Osteoblast (primary cell): Measurements from ENCODE around the gene FUT2. TPM values are rescaled to one million over a fixed set of nuclear protein-coding genes. Genes with fewer than 3 reads are reported as not detected.

Experiments used
- DNase-seq: peaks from one replicate; pipeline ENCODE4 v3.0.0; 2011; ENCODE audit warnings: low spot score, mixed read lengths; ENCODE audit not compliant: insufficient read length; ENCODE audit errors: missing footprints
- H2AFZ ChIP-seq: 2 replicates; pipeline ENCODE4 v1.6.0; 2011; ENCODE audit warnings: mild to moderate bottlenecking, low read length
- H3K27ac ChIP-seq: 2 replicates; pipeline ENCODE4 v1.5.1; 2011; ENCODE audit warnings: mild to moderate bottlenecking, low read depth, low read length, moderate library complexity
- H3K27me3 ChIP-seq: 2 replicates; pipeline ENCODE4 v1.6.0; 2012; ENCODE audit warnings: mild to moderate bottlenecking, control low read depth, inconsistent platforms, low read length, moderate library complexity; ENCODE audit not compliant: insufficient read depth
- H3K36me3 ChIP-seq: 2 replicates; pipeline ENCODE4 v1.5.1; 2011; ENCODE audit warnings: mild to moderate bottlenecking, low read length, control low read depth, moderate library complexity; ENCODE audit not compliant: insufficient read depth
- H3K4me1 ChIP-seq: 2 replicates; pipeline ENCODE4 v1.5.1; 2011; ENCODE audit warnings: mild to moderate bottlenecking, low read length, control low read depth, moderate library complexity; ENCODE audit not compliant: insufficient read depth
- H3K4me2 ChIP-seq: 2 replicates; pipeline ENCODE4 v1.6.0; 2011; ENCODE audit warnings: mild to moderate bottlenecking, low read length; ENCODE audit not compliant: insufficient read depth
- H3K4me3 ChIP-seq: fragments of 200-600 bp; sonication (generic); 3 replicates; pipeline ENCODE4 v1.5.1; 2012; ENCODE audit warnings: mild to moderate bottlenecking, low read length, inconsistent platforms; ENCODE audit not compliant: insufficient read depth
- H3K79me2 ChIP-seq: 2 replicates; pipeline ENCODE4 v1.6.0; 2012; ENCODE audit warnings: mild to moderate bottlenecking, low read length, control low read depth, inconsistent platforms; ENCODE audit not compliant: insufficient read depth
- H3K9me3 ChIP-seq: 2 replicates; pipeline ENCODE4 v1.5.1; 2011; ENCODE audit warnings: low read depth, low read length, control low read depth
- H4K20me1 ChIP-seq: 2 replicates; pipeline ENCODE4 v1.6.0; 2012; ENCODE audit warnings: mild to moderate bottlenecking, low read length, control low read depth; ENCODE audit not compliant: insufficient read depth
- CTCF ChIP-seq: IDR thresholded peaks from 2 replicates; pipeline ENCODE4 v1.5.1; 2011; ENCODE audit warnings: mild to moderate bottlenecking, low read depth, low read length, moderate library complexity; ENCODE audit errors: extremely low read depth
- total RNA-seq: library from RNA; depleted of rRNA; stranded (reverse); fragments of >200 nt; gene quantifications from 2 replicates; pipeline ENCODE4 v1.2.3, GENCODE V29; 2012

The FUT2 gene
- total RNA-seq, 1 donor = not detected

GRCh38 chr19:48680436-48681126, 15.2 kb upstream of the FUT2 start:
- no peak for TF ChIP-seq CTCF
- no peaks in the 10 kb centered on the region for H4K20me1 ChIP-seq
- H3K9me3 ChIP-seq = no peaks in the 10 kb centered on the region
- H3K27me3 ChIP-seq = peaks cover 5% of the 10 kb centered on the region
- no peak overlapping the region for H3K4me3 ChIP-seq
- no peak overlapping the region for H2AFZ ChIP-seq
- DNase-seq = no peak
- H3K27ac ChIP-seq = no peak overlapping the region
- no peak overlapping the region for H3K4me2 ChIP-seq
- peaks cover 9% of the 10 kb centered on the region for H3K4me1 ChIP-seq
- no peaks in the 10 kb centered on the region for H3K79me2 ChIP-seq
- no peaks in the 10 kb centered on the region for H3K36me3 ChIP-seq

- Histone ChIP-seq H3K4me2 (peak overlapping the region; percentile 40), H3K79me2 (no peaks in the 10 kb centered on the region), H3K27me3 (peaks cover 5% of the 10 kb centered on the region), H3K36me3 (no peaks in the 10 kb centered on the region), H3K4me3 (no peak overlapping the region), H2AFZ (no peak overlapping the region), H3K4me1 (peaks cover 9% of the 10 kb centered on the region), H3K27ac (peak overlapping the region; percentile 50), H3K9me3 (no peaks in the 10 kb centered on the region), H4K20me1 (no peaks in the 10 kb centered on the region)
- TF ChIP-seq CTCF = no peak
- peak; percentile 99 for DNase-seq
Measured at GRCh38 chr19:48681127-48681470, 14.7 kb upstream of the FUT2 start.

- peak overlapping the region; percentile 57 for H3K4me3 ChIP-seq
- H3K27me3 ChIP-seq = no peaks in the 10 kb centered on the region
- H3K79me2 ChIP-seq = no peaks in the 10 kb centered on the region
- no peaks in the 10 kb centered on the region for H3K9me3 ChIP-seq
- H3K4me1 ChIP-seq = peaks cover 9% of the 10 kb centered on the region
- H3K36me3 ChIP-seq = no peaks in the 10 kb centered on the region
- peak overlapping the region; percentile 74 for H3K4me2 ChIP-seq
- no peak for TF ChIP-seq CTCF
- H4K20me1 ChIP-seq = no peaks in the 10 kb centered on the region
- peak; percentile 76 for DNase-seq
- H2AFZ ChIP-seq = peak overlapping the region; percentile 81
- no peak overlapping the region for H3K27ac ChIP-seq
Measured at GRCh38 chr19:48683349-48683748, 12.4 kb upstream of the FUT2 start.

- H3K36me3 ChIP-seq = no peaks in the 10 kb centered on the region
- no peak overlapping the region for H2AFZ ChIP-seq
- H3K4me1 ChIP-seq = peaks cover 9% of the 10 kb centered on the region
- no peak overlapping the region for H3K27ac ChIP-seq
- no peak overlapping the region for H3K4me3 ChIP-seq
- H4K20me1 ChIP-seq = no peaks in the 10 kb centered on the region
- no peak for DNase-seq
- no peaks in the 10 kb centered on the region for H3K27me3 ChIP-seq
- no peak overlapping the region for H3K4me2 ChIP-seq
- no peaks in the 10 kb centered on the region for H3K9me3 ChIP-seq
- no peak for TF ChIP-seq CTCF
- H3K79me2 ChIP-seq = no peaks in the 10 kb centered on the region
Measured at GRCh38 chr19:48685583-48685982, 10.2 kb upstream of the FUT2 start.
